ENCODE results near the gene C19orf38. TPM values are rescaled to one million over a fixed set of nuclear protein-coding genes. Genes with fewer than 3 reads are reported as not detected.

Gene C19orf38
- total RNA-seq, 1 experiment from 2014 or later, result not detected

DNA sequence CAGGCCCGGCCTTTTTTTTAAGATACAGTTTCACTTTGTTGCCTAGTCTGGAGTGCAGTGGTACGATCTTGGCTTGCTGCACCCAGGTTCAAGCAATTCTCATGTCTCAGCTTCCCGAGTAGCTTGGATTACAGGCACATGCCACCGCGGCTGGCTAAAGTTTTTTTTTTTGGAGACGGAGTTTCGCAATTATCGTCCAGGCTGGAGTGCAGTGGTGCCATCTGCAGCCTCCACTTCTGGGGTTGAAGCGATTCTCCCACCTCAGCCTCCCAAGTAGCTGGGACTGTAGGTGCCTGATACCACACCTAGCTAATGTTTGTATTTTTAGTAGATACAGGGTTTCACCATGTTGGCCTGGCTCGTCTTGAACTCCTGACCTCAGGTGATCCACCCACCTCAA, 18.3 kb downstream of the C19orf38 start:
- Histone ChIP-seq H4K5ac (ENCODE audit: insufficient read length, low read depth, low read length) (no peak overlapping the region), H2BK15ac (ENCODE audit: low read depth, low read length) (no peak overlapping the region), H2BK12ac (ENCODE audit: insufficient read length, low read depth, low read length) (no peak overlapping the region), H3K9me3 (ENCODE audit: control insufficient read depth, low read depth, low read length) (no peaks in the 10 kb centered on the region), H3K27ac (ENCODE audit: insufficient read length, low read depth, low read length) (no peak overlapping the region), H2BK20ac (ENCODE audit: low read depth, low read length, poor library complexity, severe bottlenecking) (no peak overlapping the region), H3K9ac (ENCODE audit: extremely low read depth, insufficient read length, low read length) (no peak overlapping the region), H3K4me1 (ENCODE audit: insufficient read depth, low read length) (peaks cover 2% of the 10 kb centered on the region; the same call in 1 of the 2 replicates), H3K79me2 (ENCODE audit: insufficient read depth, low read length) (no peaks in the 10 kb centered on the region; the same call in 1 of the 2 replicates), H3K23ac (ENCODE audit: insufficient read length, low read depth, low read length) (no peak overlapping the region), H4K20me1 (ENCODE audit: control insufficient read depth, insufficient read depth, insufficient read length) (no peaks in the 10 kb centered on the region), H2AK5ac (ENCODE audit: insufficient read length, low read length) (no peak overlapping the region), H3K14ac (ENCODE audit: insufficient read depth, low read length) (no peak overlapping the region), H3K27me3 (ENCODE audit: insufficient read depth, low read length) (no peaks in the 10 kb centered on the region), H3T11ph (ENCODE audit: low read length) (no peak overlapping the region), H4K8ac (replicated peaks; ENCODE audit: insufficient read length, low read depth, low read length) (no peak overlapping the region), H3K79me1 (ENCODE audit: insufficient read depth, low read depth, low read length, poor library complexity, severe bottlenecking) (no peaks in the 10 kb centered on the region), H2BK5ac (ENCODE audit: insufficient read length, low read length) (no peak overlapping the region), H3K56ac (ENCODE audit: insufficient read length, low read depth, low read length) (no peak overlapping the region), H3K4me2 (ENCODE audit: insufficient read depth, insufficient read length, low read length) (no peak overlapping the region), H4K91ac (ENCODE audit: insufficient read length, low read depth, low read length) (no peak overlapping the region), H3K18ac (ENCODE audit: insufficient read length, low read depth, low read length) (no peak overlapping the region), H3K23me2 (ENCODE audit: insufficient read length, low read depth, low read length, poor library complexity, severe bottlenecking) (peaks cover 3% of the 10 kb centered on the region), H2AFZ (ENCODE audit: low read length) (no peak overlapping the region), H3K4ac (ENCODE audit: low read depth, low read length) (no peak overlapping the region), H2BK120ac (ENCODE audit: low read depth, low read length, poor library complexity, severe bottlenecking) (no peak overlapping the region)
- TF ChIP-seq CTCF (conservative IDR thresholded peaks at IDR 0.05), result no peak
- H3K36me3 Mint-ChIP-seq (ENCODE audit: insufficient read depth in 1 of 3, low read depth in 3 of 3), result no peaks in the 10 kb centered on the region
- no peaks in the 10 kb centered on the region for H3K9me3 Mint-ChIP-seq
- no CpG with 5 or more reads among the region's 10 CpGs for WGBS (ENCODE audit: extremely low coverage, insufficient read length, low lambda C conversion rate)
- no peak overlapping the region for H3K27ac Mint-ChIP-seq
- no peak for DNase-seq
- H3K27me3 Mint-ChIP-seq (ENCODE audit: low read depth), result no peaks in the 10 kb centered on the region
- peaks cover 12 to 30% of the 10 kb centered on the region in 2 experiments for H3K4me1 Mint-ChIP-seq
- no peak overlapping the region for H3K4me3 Mint-ChIP-seq
